WTC11 (cell line): ENCODE data around the gene ASIC3. TPM values are rescaled to one million over a fixed set of nuclear protein-coding genes. Genes with fewer than 3 reads are reported as not detected.

Experiments used
- ATAC-seq: fragments of 200-7000 bp; cut with Tn5 transposase; 2 replicates; pipeline ENCODE4 v1.10.0; 2021; ENCODE audit warnings: mild to moderate bottlenecking, moderate library complexity
- CTCF ChIA-PET: fragments of 300-600 bp; sonication (Branson Sonifier 250); formaldehyde crosslinking; loops from one replicate; lab custom pipeline; 2021; ENCODE audit warnings: antibody characterized with exemption; lab: Charles Lee
- POLR2A ChIA-PET: fragments of 350-600 bp; sonication (Branson Sonifier 250); formaldehyde crosslinking; loops from one replicate; lab custom pipeline; 2021; ENCODE audit warnings: antibody characterized with exemption; lab: Charles Lee
- DNase-seq: peaks from one replicate; pipeline ENCODE4 v3.0.0; 2021; ENCODE audit warnings: low spot score
- H3K27ac Mint-ChIP-seq: 2 replicates; pipeline ENCODE4 v1.8.0; 2021; ENCODE audit warnings: mixed read lengths
- H3K27me3 Mint-ChIP-seq: 2 replicates; pipeline ENCODE4 v1.8.0; 2021; ENCODE audit warnings: low read depth, mild to moderate bottlenecking, moderate library complexity, mixed read lengths
- H3K36me3 Mint-ChIP-seq: 2 replicates; pipeline ENCODE4 v1.8.0; 2021; ENCODE audit warnings: mixed read lengths
- H3K4me1 Mint-ChIP-seq: 2 replicates; pipeline ENCODE4 v1.8.0; 2022; ENCODE audit warnings: mixed read lengths
- H3K4me3 Mint-ChIP-seq: 2 replicates; pipeline ENCODE4 v1.8.0; 2021; ENCODE audit warnings: mild to moderate bottlenecking, moderate library complexity, mixed read lengths
- H3K9me3 Mint-ChIP-seq: 2 replicates; pipeline ENCODE4 v1.8.0; 2021; ENCODE audit warnings: mixed read lengths
- ATF2 ChIP-seq: sonication (generic); formaldehyde crosslinking; IDR thresholded peaks from 2 replicates; pipeline ENCODE4 v1.8.1; 2022; ENCODE audit warnings: low read depth, missing genetic modification reagents, borderline replicate concordance
- CTCF ChIP-seq: fragments of 200-600 bp; IDR thresholded peaks from 2 replicates; pipeline ENCODE4 v1.8.0; 2022; ENCODE audit warnings: antibody characterized with exemption
- ELF4 ChIP-seq: sonication (generic); formaldehyde crosslinking; IDR thresholded peaks from 2 replicates; pipeline ENCODE4 v1.8.1; 2022; ENCODE audit warnings: low read depth, mild to moderate bottlenecking, moderate library complexity, missing genetic modification reagents
- FOXK1 ChIP-seq: sonication (generic); formaldehyde crosslinking; IDR thresholded peaks from 2 replicates; pipeline ENCODE4 v1.8.0; 2022; ENCODE audit warnings: mild to moderate bottlenecking, moderate library complexity, missing genetic modification reagents
- FOXP4 ChIP-seq: sonication (generic); formaldehyde crosslinking; IDR thresholded peaks from 2 replicates; pipeline ENCODE4 v1.8.0; 2022; ENCODE audit warnings: mild to moderate bottlenecking, missing genetic modification reagents
- HMGA2 ChIP-seq: fragments of 250-450 bp; sonication (Bioruptor Pico); IDR thresholded peaks from 2 replicates; pipeline ENCODE4 v1.4.0; 2021; ENCODE audit warnings: mild to moderate bottlenecking, moderate library complexity
- NR1H2 ChIP-seq: sonication (generic); formaldehyde crosslinking; IDR thresholded peaks from 2 replicates; pipeline ENCODE4 v1.9.0; 2021; ENCODE audit warnings: mild to moderate bottlenecking, moderate library complexity, missing genetic modification reagents
- PRRX2 ChIP-seq: fragments of 250-450 bp; sonication (Bioruptor Pico); IDR thresholded peaks from 2 replicates; pipeline ENCODE4 v1.8.0; 2021; ENCODE audit warnings: mild to moderate bottlenecking
- ZBTB21 ChIP-seq: sonication (generic); formaldehyde crosslinking; IDR thresholded peaks from 2 replicates; pipeline ENCODE4 v1.8.1; 2023; ENCODE audit warnings: mild to moderate bottlenecking, missing genetic modification reagents, borderline replicate concordance
- ZNF138 ChIP-seq: sonication (generic); formaldehyde crosslinking; conservative IDR thresholded peaks from 2 replicates; pipeline ENCODE4 v1.8.1; 2022; ENCODE audit warnings: mild to moderate bottlenecking, moderate library complexity, missing genetic modification reagents
- total RNA-seq: library from RNA; stranded (reverse); gene quantifications from 3 replicates; pipeline ENCODE4 v1.2.3, GENCODE V29; 2021
- TF ChIP-seq, protein P1 (sequence below): sonication (generic); formaldehyde crosslinking; conservative IDR thresholded peaks from 2 replicates; pipeline ENCODE4 v1.8.1; 2022; ENCODE audit warnings: mild to moderate bottlenecking, missing genetic modification reagents
- TF ChIP-seq, protein P2 (sequence below): sonication (generic); formaldehyde crosslinking; IDR thresholded peaks from 2 replicates; pipeline ENCODE4 v1.8.1; 2022; ENCODE audit warnings: low read depth, mild to moderate bottlenecking, moderate library complexity, missing genetic modification reagents, borderline replicate concordance
- TF ChIP-seq, protein P3 (sequence below): sonication (generic); formaldehyde crosslinking; IDR thresholded peaks from 2 replicates; pipeline ENCODE4 v1.8.1; 2023; ENCODE audit warnings: mild to moderate bottlenecking, missing genetic modification reagents, moderate library complexity

The ASIC3 gene
- total RNA-seq, 1 experiment from 2014 or later, result 5.5 TPM

DNA sequence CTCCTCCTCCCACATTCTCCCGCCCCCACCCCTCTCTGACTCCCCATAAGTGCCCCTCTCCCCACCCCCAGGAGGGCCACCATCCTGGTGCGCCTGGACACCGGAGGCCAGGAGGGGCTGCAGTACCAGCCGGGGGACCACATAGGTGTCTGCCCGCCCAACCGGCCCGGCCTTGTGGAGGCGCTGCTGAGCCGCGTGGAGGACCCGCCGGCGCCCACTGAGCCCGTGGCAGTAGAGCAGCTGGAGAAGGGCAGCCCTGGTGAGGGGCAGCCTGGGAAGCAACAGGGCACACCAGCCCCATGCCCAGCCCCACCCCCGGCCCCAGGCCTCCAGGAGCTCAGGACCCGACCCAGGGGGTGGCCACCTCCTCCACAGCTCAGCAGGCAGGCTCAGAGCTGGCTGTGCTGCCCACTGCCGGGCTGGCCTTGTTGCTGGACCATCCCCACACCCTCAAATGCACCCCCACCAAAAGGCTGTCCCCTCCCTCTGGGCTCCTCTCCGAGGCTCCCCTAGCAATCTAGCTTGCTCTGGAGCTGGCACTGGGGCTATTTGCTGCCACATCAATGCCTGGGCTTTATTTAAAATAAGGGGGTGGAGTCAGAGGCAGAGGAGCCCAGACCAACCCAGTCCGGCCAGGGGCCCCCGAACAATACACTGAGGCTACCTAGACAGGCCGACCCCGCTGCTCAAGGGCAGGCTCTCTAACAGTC is 38.8 kb upstream of the ASIC3 start:
- CTCF ChIA-PET, result interaction anchor here (0.6 to 6.6 kb wide), 50 partner anchors 10 to 1295 kb away, joined by 3 to 112 read pairs (median 6); partner anchors contain the start of genes ABCB8, ABCF2, AGAP3 and ATG9B

GRCh38 chr7:151010037-151010306 is 38.4 kb upstream of the ASIC3 start:
- DNase-seq, result no peak
- H3K4me3 Mint-ChIP-seq, result no peak overlapping the region
- no peak for TF ChIP-seq NR1H2 (CRISPR knock-in tag)
- TF ChIP-seq, protein P1, sequence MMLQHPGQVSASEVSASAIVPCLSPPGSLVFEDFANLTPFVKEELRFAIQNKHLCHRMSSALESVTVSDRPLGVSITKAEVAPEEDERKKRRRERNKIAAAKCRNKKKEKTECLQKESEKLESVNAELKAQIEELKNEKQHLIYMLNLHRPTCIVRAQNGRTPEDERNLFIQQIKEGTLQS (CRISPR knock-in tag), result no peak
- no peak for TF ChIP-seq FOXP4 (CRISPR knock-in tag)
- TF ChIP-seq, all 79 proteins: peak for 0
- H3K27me3 Mint-ChIP-seq, result peaks cover 23% of the 10 kb centered on the region
- ChIA-PET POLR2A (no interaction called here), CTCF (interaction anchor here (0.6 to 6.6 kb wide), 39 partner anchors 10 to 1295 kb away, joined by 3 to 112 read pairs (median 8); partner anchors contain the start of genes ABCB8, AGAP3, ATG9B and CDK5)
- no peak for ATAC-seq
- no peaks in the 10 kb centered on the region for H3K36me3 Mint-ChIP-seq
- H3K27ac Mint-ChIP-seq, result no peak overlapping the region
- no peaks in the 10 kb centered on the region for H3K9me3 Mint-ChIP-seq
- H3K4me1 Mint-ChIP-seq, result peaks cover 36% of the 10 kb centered on the region

More for the DNA sequence above, 38.8 kb upstream of the ASIC3 start:
- TF ChIP-seq FOXK1 (CRISPR knock-in tag) (no peak), ATF2 (CRISPR knock-in tag) (no peak), HMGA2 (CRISPR knock-in tag) (no peak), ZBTB21 (CRISPR knock-in tag) (no peak), ZNF138 (no peak), PRRX2 (CRISPR knock-in tag) (no peak), CTCF (no peak), ELF4 (CRISPR knock-in tag) (no peak)
- TF ChIP-seq, protein P2, sequence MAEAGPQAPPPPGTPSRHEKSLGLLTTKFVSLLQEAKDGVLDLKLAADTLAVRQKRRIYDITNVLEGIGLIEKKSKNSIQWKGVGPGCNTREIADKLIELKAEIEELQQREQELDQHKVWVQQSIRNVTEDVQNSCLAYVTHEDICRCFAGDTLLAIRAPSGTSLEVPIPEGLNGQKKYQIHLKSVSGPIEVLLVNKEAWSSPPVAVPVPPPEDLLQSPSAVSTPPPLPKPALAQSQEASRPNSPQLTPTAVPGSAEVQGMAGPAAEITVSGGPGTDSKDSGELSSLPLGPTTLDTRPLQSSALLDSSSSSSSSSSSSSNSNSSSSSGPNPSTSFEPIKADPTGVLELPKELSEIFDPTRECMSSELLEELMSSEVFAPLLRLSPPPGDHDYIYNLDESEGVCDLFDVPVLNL (CRISPR knock-in tag), result no peak
- TF ChIP-seq, protein P3, sequence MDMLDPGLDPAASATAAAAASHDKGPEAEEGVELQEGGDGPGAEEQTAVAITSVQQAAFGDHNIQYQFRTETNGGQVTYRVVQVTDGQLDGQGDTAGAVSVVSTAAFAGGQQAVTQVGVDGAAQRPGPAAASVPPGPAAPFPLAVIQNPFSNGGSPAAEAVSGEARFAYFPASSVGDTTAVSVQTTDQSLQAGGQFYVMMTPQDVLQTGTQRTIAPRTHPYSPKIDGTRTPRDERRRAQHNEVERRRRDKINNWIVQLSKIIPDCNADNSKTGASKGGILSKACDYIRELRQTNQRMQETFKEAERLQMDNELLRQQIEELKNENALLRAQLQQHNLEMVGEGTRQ (CRISPR knock-in tag), result no peak
- 0 out of 2 replicates have a peak, but pooled peaks have one; percentile 2 for ATAC-seq
- peaks cover 18% of the 10 kb centered on the region for H3K27me3 Mint-ChIP-seq
- H3K9me3 Mint-ChIP-seq, result no peaks in the 10 kb centered on the region
- peaks cover 36% of the 10 kb centered on the region for H3K4me1 Mint-ChIP-seq
- peak; percentile 65 for DNase-seq
- no peaks in the 10 kb centered on the region for H3K36me3 Mint-ChIP-seq
- H3K27ac Mint-ChIP-seq, result no peak overlapping the region
- H3K4me3 Mint-ChIP-seq, result no peak overlapping the region
- POLR2A ChIA-PET, result no interaction called here
